ENCODE measurements around the gene PAX8.
"Not testable (repeated sequence)": the region's sequence is repeated elsewhere in the genome, so short reads cannot be mapped to it uniquely, and the experiment has no call there.

The PAX8 gene

DNA sequence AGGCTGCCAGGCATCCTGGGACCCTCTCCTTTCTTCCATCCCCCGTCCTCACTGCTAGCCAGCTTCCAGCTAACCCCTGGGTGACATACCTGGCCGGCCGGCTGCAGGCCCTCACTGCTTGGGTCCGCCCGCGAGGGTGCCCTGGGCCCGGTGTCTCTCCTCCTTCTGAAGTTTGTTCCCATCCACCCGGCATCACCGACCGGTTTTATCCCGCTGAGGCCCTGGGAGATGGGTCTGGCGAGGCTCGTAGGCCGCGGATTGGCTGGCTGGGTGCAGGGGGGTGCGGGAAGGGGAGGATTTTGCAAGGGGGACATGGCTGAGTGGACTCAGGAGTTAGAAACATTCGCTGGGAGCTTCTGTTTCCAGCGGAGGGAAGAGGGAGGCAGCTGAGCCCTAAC lies at the start of gene PAX8:
Gene PAX8, minus strand, starts transcription at position 180 of the 398 bp plus-strand sequence. CDS start 527 bp downstream, outside the sequence.
- FAIRE-seq = no peak

DNA sequence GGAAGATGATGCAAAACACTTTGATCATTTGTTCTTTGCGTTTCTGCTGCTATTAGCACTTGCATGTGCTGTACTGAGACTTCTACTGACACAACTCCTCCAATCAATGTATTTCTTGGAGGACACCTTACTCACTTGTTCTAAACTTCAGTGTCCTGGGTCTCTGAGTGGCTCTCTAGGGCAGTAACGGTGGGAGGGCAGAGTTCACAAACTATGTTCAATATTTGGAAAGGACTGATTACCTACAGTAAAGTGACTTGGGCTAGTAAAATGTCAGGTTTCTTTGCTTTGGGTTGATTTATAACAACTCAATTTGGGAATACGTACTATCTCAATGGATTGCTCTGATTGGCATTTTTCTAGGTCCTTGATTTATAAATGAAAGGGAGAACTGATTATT lies 49.3 kb upstream of the PAX8 start:
- no peak for FAIRE-seq

DNA sequence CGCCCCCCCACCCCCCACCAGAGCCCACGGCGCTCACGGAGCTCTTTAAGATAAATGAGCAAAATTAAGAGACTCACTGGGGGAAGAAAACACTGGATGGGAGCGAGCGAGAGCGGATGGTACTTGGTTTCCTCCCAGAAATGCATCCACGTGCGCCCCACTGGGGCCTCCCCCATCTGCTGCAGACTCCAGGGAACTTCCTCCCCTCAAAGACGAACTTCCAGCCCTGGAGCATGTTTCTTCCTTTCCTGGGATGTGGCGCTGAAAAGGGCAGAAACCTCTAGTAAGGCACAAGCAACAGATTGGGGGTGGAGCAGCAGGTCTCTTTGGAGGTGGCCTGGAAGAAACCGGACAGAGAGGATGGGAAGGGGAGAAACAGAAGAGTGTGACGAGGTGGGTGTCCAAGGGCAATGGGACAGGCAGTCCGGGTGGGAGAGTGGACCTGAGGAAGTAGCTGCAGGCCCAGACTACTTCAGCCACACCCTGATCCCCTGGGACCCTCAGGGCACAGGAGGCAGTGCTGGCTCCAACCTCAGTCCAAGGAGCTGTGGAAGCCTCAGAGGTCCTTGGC lies 46.5 kb upstream of the PAX8 start:
- FAIRE-seq = not testable (repeated sequence)

DNA sequence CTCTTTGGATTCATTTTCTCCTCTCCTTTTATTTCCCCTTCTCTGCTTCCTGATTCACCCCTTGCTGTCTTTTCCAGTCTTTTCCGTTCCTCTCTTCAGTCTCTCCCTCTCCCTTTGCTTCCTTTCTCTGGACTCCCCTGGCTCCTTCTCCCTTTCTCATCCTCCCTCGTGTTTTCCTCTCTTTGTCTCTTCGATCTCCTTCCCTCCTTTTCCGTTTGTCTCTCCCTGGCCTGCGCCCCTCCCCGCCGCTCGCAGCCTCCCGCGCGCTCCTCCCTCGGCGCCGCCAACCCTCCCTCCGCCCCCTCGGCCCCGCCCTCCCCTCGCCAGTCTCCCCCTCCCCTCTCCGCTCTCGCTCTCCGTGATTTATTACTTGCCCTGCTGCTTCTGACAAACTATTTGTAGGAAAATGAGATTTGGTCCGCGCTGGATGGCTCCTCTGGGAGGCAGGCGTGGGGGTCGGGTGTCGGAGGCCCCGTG lies 46.0 kb upstream of the PAX8 start:
- no peak for FAIRE-seq

DNA sequence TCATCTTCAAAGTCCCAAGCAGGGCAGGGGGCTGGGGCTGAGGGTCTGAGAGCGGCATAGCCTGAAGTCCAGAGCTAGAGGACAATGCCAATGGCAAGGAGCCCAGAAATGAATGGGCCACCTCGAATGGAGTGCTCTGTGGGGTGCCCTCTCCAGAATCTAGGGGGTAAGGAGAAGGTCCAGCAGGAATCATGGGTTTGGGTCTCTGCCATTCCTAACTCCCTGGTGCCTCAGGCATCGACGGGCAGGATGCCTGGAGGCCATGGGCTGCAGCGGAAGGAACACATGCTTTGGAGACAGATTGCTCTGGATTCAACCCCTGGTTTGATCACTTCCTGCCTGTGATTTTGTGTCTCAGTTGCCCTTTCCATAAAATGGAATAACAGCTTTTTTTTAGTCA lies 44.4 kb upstream of the PAX8 start:
- not testable (repeated sequence) for FAIRE-seq

DNA sequence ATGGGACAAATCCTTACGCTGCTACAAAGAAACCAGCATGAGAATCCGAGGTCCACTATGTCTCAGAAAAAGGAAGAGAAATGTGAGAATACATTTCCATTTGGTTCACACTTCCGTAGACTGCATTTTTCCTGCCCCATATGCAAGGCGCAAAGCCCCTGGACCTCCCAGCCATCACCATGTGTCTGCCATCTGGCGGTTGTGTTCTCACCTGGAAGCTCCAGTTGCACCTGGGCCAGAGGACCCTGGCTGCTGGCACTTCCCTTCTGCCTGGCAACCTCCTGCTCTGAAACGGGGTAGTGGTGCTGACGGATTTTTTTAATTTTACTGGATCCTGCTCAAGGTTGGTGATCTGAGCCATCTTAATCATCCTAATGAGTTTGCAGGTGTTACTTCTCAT lies 41.4 kb upstream of the PAX8 start:
- not testable (repeated sequence) for FAIRE-seq

DNA sequence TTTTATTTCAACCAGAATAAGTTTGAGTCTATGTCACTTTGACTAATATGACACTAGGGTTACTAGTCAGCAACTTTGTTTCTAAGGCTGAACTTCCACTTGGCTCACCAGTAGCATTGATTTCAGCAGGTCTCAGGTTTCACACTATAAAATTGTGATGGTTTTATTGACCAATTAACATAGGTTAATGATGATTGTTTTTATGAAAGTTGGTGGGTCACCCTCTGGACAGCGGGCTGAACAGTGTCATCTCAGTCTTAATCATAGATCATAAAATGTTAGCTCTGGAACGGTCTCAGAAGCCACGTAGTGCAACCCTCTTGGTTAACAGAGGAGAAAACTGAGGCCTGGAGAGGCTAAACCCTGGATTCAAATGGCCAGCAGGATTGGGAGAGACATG lies 40.2 kb upstream of the PAX8 start:
- not testable (repeated sequence) for FAIRE-seq

DNA sequence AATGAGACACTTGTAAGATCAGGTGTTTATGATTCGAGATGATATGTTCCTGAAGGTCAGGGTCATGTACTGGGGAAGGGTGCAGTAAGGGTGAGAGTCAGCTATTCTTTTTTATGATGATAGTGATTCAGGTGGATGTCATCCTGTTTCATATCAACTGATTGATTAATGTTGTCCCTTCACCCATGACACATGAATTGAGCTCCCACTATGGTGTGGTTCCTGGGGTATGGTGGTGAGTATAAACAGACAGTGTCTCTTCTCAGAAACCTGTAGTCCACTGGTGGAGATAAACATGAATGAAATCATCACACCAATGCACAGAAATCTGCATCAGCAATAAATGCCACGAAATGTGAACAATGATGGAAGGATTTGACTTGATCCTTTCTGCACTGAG lies 37.4 kb upstream of the PAX8 start:
- no peak for FAIRE-seq

DNA sequence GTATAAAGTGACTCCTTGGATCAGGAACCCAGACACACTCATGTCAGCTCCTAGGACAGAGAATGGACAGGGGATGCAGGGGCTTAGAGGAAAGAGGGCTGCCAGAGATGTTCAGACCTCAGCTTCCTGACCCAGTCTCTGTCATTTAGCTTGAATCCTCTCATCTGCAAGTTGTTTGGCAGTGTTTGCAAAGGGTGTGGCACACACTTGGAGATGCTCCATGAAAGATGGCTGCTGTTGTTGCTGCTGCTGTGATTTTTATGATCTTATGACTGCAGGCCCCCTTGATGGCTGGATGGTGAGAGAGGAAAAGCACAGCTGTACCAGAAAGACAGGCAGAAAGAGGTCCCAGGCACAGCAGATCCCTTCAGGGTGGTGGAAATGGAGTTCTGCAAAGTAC lies 35.9 kb upstream of the PAX8 start:
- not testable (repeated sequence) for FAIRE-seq

DNA sequence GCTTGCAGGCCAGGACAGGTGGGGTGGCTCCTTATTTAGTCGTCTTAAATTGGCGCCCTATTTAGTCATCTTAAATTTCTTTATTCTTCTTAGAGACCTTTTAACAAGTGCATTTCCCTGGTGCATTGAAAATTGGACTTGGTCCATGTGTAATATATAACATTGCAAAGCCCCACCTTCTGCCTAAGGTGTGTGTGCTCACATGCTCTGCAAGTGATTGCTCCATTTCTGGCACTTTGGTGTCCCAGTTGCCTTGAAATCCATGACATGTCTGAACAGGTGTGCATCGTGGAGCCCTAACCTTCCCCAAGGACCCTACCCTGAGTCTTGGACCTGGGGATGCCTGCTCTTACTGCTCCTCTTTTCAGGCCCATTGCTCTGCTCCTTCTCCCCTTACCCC lies 35.5 kb upstream of the PAX8 start:
- FAIRE-seq = not testable (repeated sequence)

DNA sequence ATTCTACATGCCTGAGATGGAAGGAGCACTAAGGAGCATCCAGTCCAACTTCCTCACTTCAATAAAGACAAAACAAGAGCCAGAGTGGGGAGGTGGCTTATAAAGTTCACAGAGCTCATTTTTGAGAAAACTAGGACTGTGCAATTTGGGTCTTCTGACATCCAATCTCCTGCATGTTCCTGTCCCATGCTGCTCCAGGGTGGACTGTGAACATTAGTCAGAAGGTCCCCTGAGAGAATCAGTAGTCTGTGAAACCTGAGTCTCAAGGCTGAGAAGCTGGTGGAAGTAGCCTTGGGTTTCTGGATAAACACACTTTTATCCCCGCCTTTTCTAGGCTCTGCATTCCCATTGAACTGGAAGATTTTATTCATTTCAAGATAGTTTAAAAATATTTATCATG lies 33.1 kb upstream of the PAX8 start:
- FAIRE-seq = not testable (repeated sequence)

DNA sequence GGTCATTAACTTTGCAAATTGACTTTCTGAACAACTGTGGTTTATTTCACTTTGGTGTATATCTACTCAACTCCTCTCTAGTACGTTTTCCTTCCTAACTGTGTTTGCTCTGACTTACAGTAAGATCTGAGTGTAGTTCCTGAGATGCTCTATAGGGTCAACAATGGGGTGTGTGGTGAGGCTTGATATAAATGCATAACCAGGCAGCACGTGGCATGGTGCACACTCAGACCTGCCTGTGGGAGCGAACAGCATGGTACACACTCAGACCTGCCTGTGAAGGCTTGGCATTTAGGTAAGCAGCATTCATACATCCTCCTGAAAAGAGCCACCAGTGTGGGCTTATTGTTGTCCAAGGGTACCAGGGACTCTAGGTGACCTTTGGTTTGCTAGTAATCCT lies 32.5 kb upstream of the PAX8 start:
- not testable (repeated sequence) for FAIRE-seq

DNA sequence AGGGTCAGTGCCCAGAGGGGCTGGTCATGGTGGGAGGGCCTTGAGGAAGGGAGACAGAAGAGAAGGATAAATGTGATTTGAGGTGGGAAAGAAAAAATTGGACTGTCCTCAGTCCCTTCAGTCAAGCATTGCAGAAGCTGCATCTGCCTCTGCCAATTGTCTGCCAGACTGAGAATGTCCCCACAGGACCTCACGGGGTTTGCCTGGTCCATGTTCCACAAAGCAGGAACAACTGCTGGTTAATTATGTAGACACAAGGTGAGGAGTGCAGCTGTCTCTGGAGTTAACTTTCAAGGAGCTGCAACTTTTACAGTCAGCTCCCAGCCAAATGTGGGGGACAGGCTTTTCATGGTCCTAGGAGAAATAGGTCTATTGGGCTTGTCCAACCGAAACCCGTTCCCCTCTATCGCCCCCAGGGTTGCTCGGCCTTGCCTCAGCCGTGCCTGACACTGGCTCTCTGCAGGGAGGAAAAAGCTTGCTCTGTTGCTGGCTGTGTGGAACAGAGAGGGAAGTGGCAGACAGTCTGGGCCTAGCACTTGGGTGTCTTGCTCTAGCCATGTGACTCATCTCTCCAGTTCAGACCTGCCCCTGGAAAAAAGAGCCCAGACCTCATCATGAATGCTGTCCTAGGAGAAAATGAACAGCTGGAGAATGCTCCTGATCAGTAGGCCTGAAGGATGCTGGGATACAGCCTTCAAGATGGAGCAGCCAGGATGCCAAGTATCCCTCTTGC lies 31.1 kb upstream of the PAX8 start:
- no peak for FAIRE-seq

DNA sequence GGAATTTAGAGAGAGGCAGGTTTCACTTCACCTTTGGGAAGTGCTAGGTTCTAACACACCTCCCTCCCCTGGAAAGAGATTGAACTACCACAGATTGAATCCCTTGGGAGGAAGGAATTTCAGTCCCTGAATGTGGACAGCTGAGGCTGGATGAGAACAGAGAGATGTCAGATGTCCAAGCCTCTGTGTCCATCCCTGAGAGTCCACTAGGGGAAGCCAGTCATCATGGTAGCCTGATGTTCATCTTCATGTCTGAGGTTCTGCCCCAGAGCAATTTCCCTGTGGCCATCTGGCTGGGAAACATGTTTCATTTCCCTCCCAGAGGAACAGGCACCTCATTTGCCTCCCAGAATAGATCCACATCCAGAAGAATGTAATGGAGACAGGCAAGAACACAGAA lies 30.1 kb upstream of the PAX8 start:
- not testable (repeated sequence) for FAIRE-seq

DNA sequence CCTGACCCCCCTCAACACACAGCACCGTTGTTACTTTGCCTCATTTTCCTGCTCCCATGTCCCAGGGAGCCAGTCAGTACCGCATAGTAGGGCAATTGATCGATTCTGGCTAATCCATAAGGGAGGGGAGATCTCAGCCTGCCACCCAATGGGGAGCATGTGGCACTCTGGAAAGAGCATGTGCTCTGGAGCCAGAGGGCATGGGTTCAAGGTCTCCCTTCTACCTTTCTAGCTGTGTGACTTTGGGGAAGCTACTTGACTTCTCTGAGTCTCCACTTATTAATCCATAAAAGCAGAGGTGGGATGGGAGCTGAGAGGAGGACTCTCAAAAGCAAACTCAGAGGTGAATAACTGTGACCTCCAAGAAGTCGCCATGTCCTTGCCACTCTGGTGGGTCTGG lies 27.5 kb upstream of the PAX8 start:
- not testable (repeated sequence) for FAIRE-seq

DNA sequence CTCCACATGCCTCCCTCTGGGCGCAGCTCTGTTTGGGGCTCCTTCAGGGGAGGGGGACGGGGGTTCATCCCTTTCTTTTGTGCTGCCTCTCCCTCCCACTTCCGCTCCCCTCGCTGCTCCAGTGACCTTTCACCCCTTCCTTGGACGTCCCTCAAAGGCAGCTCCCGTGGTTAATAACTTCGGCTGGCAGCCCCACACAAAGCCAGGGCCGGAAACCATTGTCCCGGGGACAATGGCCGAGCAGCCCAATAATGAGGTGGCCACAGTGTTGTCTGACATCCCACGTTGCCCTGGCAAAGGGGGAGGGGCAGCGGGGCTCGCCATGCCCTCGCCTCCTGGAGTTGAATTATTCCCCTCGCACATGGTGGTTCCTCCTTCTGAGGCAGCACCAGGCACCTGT lies 27.0 kb upstream of the PAX8 start:
- not testable (repeated sequence) for FAIRE-seq

DNA sequence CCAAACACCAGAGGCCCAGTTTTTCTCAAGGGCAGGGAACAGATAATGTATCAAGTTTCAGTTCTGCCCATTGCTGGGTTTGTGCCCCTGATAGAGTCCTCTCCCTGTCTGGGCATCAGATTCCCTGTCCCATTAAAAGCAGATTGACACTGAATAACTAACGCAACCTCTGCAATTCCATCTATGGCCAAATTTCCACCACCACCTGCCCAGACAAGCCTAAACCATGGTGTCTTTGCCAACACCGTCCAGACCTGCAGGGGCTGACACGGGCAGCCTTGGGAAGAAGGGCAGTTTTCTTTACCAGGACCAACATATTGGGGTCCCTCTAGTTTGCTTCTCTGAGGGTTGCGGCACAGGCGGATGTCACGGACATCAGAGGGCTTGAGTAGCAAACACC lies 26.4 kb upstream of the PAX8 start:
- no peak for FAIRE-seq

DNA sequence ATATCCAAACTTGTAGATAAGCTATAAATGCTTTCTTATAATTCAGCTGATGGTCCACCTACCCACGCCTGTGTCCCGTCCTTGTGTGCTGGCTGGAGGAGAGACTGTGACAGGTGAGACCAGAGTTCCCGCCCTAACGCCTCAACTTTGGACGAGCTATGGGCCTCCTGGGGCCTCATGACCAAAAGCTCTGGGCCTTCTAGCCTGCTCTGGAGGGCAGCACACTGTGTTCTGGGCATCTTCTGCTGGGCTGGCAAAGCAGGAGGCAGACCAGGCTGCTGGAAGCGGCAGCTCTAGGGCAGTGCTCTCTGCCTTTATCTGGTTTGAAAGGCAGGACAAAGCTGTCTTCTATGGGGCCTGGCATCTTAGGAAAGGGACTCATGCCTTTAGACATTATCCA lies 26.0 kb upstream of the PAX8 start:
- no peak for FAIRE-seq

DNA sequence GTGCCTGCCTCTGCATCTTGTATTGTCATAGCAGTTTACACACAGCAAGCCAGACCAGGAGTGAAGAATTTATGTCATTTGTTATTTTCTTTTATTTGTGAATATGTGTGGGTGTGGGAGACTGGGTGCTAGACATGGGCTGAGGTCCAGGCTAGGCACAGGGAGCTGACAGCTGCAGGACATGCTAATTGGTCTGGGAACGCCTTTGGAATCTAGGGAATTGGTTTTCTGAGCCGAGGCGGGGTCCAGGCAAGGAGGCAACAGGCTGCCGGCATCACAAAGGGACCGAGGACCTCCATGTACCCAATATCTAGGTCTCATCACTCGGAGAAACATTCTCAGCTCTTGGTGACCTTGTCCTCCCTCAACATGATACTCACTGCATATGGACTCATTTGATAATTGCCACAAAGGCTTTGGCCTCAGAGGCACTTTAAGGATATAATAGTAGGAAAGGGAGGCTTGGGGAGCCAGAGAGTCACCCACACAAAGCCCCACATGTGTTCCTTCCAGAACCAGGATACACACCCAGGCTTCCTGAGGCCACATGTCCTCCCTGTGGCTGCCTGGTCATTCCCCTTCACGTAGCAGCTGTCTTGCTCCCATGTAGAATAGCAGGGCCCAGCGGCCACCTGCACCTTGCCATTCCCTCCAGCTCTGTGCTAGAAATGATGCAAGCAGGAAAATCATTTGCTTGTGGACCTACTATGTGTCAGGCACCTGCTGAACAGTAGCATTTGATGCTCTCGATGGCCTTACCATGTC lies 23.7 kb upstream of the PAX8 start:
- not testable (repeated sequence) for FAIRE-seq

DNA sequence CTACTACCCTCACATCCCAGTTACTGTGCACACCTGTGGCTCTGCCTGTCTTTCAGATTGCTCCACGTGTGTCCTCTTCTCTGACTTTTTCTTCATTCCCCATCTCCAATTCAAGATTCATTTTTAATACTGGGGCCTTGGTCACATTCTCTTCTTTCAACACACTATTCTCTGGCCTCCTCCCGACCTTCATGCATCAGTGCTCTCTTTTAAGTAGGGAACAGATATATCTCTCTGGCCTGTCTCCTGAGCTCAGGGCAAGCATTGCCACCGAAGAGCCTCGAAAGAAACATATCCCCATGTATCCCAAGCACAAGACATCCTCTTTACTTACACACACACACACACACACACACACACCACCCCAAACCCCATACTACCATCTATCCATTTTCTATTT lies 21.6 kb upstream of the PAX8 start:
- no peak for FAIRE-seq

DNA sequence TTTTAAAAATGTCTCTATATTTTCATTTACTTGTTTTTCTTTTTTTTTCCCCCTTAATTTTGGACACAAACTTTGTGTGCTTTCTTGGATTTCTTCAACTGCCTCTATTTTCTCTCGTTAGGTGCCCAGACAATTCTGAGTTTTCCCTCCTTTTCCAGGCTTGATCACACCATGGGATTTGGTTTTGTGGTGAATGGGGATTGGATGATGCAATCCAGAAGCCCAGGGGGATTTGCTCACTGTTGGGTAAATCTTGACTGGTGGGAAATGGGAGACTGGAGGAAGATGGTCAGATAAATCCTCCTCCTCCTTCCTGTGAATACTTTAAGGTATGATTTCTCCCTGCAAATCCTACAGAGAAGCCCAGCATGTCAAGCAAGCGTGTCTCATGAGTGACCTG lies 19.5 kb upstream of the PAX8 start:
- FAIRE-seq = no peak

DNA sequence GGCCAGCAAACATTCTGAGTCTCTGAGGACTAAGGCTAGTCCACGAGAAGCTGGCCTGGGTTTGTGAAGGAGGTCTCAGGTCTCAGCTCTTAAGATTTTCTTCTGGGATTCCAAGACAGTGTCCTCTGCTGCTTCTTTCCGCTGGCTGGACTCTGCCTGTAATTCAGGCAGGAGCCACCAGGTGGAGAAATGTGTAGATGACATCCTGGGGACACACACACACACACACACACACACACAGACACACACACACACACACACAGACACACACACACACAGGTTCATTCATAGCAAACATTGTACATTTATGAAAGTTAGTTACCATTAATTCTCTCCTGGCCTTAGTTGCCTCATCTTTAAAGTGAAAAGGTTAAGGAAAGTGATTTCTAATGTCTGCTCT lies 18.9 kb upstream of the PAX8 start:
- FAIRE-seq = not testable (repeated sequence)

DNA sequence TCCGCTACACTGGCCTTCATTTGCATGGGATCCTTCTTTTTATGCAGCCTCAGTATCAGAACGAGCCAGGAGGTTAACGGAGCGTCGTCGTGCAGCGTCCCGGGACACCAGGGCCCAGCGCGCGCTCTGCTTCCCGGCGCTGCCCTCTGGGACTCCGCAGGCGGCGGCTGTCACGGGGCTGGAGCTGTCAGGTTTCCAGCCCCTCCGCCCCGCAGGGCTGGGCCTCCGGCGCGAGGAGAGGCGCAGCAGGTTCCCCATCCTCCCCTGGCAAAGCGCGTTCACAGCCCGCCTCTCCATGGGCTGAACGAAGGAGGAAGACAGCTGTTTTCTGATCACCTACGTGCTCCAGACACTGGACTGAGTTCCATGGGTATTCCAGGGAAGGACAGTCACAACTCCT lies 12.5 kb upstream of the PAX8 start:
- FAIRE-seq = no peak

DNA sequence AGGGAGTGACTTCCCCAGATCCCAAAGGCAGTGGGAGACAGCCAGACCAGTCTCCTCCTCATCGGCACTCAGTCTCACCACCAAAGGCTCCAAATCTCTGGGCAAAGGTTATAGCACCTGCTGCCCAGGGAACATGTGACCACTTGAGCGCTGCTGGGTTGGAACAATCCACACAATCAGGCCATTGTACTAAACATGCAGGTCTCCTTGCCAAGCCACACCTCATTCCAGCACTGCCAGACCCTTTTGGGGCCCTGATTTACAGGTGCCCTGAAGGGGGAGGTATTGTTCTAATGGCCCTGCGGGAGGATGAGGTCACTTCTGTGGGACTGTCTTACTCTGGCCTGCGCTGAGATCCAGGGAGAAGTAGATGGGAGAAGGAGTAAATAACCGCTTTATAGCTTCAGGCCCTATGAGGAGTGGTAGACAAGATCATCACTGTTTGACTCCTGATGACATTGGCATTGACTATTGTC lies 10.0 kb upstream of the PAX8 start:
- FAIRE-seq = not testable (repeated sequence)
